Renal pelvis (tissue), 4 donors: ENCODE measurements around the gene NTHL1. TPM values are rescaled to one million over a fixed set of nuclear protein-coding genes. Genes with fewer than 3 reads are reported as not detected.
"Not testable (repeated sequence)": the region's sequence is repeated elsewhere in the genome, so short reads cannot be mapped to it uniquely, and the experiment has no call there.

Experiments
- DNase-seq: peaks from one replicate; pipeline ENCODE4 v3.0.0-alpha.2; 2013
- polyA plus RNA-seq, 3 donors: library from polyadenylated mRNA; unstranded; fragments of 120-200 nt; gene quantifications; one replicate each; pipeline ENCODE4 v1.2.1, GENCODE V29; 2013; ENCODE audit not compliant: insufficient read length in 3 of 3

Gene NTHL1
- polyA plus RNA-seq, 3 donors, result 19.7 to 26.7 (median 26.2) TPM

DNA sequence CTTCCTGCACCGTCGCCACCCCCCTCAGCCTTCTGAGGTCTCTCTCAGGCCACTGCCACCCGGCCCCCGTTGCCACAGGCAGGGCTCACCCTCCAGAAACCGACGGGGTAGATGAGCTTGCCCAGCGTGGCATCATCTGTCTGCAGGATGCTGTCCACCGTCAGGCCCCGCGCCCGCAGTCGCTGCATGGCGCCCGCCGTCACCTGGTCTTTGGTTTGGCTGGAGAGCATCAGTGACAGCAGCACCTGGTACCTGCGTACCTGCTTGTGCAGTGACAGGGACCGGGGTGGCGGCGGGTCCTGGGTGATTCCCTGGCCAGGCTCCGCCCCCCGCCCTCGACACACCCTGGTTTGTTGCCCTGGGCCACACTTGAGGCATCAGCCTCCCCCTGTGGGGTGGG, 3.1 kb downstream of the NTHL1 start:
- no peak for DNase-seq

DNA sequence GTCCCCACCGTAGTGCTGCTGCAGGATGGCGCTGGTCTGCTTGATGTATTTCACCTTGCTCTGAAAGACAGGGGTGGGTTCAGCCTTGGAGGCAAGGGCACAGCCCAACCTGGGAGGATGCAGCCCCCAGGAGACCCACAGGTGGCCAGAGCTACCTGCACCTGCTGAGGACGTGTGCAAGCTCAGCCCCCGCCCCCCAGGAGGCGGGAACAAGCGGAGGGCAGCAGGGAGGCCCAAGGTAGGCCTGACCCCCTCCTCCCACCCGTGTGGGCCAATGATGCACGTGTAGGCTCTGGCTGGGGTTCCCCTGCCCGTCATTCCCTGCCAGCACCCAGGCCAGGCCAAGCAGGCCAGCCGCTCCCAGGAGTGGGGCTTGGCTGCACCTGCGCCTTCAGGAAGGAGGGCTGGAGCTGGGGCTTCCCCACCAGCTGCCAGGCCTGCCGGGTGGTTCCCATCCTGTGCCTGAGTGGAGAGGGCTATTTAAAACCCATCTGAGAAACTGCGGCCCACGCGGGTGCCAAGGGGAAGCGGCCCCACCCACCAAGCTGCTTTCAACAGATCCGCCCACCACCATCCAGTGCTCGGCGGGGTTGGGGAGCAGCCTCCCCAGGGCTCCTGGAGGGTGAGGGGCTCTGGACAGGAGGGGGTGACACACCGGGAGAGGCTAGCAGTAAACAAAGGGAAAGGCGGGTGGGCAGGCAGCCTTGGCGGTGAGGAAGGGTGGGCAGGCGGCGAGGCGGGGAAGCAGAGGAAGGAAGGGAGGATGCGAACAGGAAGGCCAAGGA, 3.8 kb downstream of the NTHL1 start:
- DNase-seq, result no peak

DNA sequence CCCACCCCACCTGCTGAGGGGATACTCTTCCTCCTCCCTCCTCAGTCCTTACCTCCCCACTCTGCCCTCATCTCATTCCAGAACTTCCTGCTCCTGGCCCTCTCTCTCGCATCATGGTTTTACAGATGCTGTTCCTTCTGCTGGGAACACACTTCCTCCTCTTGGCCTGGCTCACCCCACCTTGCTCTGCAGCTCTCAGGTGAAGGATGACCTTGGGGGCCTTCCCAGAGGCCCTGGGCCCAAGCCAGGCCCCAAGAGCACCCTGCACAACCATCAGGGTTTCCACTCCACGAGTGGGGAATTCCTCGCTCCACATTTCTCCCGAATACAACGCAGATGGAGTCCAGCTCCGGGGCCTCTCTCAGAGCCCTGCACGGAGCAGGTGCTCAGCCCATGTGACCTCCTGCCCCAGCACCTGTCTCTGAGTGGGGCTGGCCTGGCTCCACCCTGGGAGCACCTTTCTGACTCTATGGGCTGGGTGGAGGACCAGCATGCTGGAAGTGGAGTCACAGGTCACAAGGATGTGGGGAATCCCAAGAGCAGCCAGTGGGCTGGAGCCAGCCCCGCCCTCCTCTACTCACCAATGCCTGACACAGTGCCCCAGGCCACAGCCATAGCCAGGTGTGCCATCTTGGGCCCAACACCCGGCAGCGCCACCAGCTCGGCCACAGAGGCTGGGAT, 4.5 kb downstream of the NTHL1 start:
- DNase-seq, result no peak

DNA sequence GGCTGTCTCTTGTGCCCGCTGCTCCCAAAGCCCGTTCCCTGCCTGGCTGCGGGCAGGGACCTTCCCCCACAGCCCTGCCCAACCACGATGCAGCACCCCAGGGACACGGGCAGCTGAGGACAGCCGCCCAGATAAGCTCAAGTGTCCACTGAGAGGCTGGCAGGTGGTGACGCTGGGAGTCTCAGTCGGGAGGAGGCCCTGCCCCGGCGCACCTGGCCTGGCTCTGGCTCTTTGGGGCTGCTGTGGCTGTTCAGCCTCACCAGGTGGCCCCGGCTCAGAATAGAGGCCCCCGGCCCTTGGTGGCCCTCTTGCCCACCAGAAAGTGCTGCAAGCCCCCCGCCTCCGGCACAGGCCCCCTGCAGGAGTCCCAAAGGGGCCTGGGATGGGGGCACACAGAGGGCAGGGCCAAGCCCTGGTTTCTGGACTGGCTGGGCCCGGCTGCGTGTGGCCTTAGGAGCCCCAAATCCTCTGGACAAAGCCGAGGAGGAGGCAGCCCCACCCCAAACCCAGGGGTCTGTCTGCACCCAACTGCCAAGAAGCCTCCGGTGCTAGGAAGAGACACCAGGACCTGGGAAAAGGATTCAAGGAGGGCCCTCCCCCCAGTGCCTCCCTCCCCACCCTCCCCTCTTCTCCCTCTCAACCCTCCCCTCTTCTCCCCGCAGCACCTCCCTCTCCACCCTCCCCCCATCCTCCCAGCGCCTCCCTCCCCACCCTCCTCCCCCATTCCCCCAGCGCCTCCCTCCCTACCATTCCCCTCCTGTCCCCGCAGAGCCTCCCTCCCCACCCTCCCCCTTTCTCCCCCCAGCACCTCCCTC, 5.3 kb downstream of the NTHL1 start:
- DNase-seq, result no peak

DNA sequence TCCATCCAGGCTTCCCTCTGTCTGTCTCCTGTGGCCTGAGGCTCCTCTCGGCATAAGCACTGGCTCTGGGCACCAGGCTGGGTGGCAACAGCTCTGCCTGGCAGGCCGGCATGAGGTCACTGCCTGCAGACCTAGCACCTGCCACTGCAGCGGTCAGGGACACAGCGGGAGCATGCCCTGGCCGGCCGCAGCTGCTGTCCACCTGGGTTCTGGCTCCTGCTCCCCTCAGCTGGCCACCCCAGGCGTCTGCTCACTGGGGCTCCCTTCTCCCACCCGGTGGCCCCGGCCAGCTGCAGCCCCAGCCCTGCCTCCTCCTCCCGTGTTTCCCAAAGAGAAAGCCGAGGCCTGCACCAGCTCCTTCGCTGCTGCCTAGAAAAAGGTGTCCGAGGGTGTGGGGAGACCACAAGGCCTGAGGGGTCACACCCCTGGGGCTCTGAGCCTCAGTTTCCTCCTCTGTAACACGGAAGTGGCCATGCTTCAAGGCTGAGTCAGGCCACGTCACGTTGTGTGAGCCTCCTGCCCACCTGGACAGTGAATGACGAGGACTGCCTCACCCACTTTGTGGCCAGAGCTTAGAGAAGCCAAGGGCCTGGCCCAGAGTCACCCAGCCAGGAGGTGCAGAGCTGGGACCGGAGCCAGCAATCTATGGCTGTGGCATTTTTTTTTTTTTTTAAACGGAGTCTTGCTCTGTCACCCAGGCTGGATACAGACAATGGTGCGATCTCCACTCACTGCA, 6.7 kb downstream of the NTHL1 start:
- no peak for DNase-seq

DNA sequence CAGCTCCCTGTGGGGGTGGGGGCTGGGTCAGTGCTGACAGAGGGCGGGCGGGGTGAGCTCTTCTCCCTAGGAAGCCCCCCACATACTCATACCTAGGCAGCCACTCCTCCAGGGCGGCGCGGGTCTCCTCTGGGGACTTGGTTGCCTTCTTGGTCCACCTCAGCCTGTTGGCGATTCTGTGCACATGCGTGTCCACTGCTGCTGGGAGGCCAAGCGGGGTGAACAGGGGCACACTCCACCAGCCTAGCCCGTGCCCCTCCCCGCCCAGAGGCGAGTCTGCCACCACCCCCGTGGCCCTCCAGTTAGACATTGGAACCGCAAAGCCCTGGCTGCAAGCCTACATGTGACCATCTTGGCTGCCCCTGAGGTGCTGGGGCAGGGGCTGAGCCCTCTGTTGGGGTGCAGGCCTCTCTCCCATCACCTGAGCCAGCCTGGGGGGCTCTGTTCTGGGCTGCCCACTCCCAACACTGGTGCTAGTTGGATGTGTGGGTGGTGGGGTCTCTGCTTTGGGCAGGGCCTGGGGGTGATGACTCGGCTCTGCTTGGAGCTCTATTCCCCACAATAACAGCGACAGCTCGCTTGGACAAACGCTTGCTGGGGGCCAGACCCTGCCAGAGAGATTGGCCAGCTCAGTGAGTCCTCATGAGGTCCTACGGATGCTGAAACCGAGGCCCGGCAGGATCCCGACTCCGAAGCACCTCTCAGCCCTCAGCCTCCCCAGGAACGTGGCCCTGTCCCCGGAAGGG, 7.4 kb downstream of the NTHL1 start:
- DNase-seq, result no peak

DNA sequence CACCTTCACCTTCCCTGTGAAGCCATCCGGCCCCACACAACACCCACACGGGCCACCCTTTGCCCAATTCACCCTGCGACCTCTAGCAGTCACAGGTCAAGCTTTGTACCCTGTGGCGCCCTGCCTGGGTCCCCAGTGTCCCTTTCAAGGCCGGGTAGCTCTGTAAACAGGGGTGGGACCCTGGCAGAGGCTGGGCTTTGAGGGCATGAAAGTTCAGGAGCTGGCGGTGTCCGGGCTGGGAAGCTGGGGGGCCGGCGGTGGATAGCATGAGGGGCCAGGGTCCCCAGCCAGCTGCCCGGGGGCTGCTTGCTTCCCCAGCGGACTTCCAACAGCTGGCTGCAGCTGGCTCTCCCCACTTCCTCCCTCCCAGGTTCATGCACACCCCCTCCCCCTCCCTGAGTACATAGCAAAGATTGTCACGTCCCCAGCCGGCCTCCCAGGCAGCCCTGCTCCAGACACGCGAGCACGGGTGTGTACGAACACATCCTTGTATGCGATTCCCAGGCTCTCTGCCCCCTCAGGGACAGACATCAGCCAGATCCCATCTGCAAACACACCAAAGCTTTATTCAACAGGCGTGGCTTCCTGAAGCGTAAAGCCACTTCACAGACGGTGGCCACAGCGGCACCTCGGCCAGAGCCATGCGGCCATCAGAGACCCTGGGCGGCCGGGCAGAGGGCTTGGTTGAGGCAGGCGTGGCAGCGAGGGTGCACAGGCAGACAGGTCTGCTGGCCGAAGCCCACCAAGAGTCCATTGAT, 8.2 kb downstream of the NTHL1 start:
- DNase-seq, result peak; percentile 92

DNA sequence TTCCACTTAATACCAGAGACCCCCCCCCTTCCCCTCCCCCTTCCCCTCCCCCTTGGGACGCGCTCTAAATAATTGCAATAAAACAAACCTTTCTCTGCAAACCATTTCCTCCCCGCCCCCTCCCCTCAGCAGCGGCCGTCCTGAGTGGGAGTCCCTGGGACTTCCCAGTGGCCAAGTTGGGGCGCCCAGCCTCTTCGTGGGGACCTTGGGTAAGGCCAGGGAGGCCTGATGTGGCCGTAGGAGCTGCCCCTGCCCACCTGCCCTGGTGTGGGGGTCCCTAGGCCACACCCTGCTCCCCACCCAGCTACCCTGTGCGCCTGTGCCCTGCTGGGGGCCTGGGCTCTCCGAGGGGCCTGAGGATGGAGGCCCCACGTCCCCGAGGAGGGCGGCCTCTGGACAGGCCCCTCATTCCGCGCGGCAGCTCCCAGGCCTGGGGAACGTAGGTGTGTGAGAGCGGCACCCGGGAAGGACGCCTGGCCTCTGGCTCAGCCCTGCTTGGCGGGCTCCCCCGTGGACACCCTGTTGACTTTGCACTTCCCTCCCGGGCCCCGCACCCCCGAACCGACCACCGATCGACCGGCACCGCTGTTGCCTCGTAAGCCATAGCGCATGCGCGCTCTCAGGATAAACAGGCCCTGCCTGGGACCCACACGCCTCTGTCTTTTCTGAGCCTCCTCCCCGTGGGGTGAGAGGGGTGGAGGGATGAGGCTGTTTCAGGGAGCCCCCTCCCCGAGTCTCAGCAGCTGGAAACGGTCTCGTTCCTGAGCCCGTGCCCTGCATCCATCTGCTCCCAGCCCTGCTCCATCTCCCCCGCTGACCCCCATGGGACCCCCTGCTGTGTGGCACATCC, 9.0 kb downstream of the NTHL1 start:
- DNase-seq, result peak; percentile 71

DNA sequence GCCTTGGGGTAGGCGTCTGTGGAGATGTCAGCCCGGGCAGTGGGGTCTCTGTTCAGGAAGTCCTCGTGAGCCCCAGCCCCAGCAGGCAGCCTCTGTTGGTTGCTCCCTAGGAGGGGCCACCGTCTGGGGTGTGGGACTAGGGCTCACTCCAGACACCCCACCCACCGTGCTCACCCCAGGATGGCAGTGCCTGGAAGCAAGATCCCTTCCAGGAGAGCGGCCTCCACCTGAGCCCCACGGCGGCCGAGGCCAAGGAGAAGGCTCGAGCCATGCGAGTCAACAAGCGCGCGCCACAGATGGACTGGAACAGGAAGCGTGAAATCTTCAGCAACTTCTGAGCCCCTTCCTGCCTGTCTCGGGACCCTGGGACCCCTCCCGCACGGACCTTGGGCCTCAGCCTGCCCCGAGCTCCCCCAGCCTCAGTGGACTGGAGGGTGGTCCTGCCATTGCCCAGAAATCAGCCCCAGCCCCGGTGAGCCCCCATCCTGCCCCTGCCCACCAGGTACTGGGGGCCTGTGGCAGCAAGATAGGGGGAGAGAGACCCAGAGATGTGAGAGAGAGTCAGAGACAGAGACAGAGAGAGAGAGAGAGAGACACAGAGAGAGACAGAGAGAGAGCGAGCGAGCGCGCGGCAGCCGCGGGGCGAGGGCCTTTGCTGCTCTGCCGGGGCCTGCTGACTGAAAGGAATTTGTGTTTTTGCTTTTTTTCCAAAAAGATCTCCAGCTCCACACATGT, 9.8 kb downstream of the NTHL1 start:
- no peak for DNase-seq

DNA sequence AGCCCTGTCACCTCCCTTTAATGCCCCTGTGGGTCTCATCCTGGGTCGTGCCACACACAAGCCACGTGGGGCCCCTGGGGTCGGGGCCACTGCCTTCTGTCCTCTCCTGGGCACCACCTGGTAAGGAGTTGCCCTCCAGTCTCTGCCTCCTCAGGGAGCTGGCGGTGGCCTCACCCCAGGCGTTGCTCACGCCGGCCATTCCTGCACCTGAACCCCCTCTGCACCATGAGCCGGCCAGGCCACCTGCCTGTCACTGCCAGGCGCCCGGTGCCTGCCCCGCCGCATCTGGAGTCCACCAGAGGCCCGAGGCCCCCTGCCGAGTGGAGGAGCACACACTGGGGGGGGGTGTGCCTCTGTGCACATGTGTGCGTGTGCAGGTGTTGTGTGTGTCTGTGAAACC, 10.5 kb downstream of the NTHL1 start:
- DNase-seq, result no peak

DNA sequence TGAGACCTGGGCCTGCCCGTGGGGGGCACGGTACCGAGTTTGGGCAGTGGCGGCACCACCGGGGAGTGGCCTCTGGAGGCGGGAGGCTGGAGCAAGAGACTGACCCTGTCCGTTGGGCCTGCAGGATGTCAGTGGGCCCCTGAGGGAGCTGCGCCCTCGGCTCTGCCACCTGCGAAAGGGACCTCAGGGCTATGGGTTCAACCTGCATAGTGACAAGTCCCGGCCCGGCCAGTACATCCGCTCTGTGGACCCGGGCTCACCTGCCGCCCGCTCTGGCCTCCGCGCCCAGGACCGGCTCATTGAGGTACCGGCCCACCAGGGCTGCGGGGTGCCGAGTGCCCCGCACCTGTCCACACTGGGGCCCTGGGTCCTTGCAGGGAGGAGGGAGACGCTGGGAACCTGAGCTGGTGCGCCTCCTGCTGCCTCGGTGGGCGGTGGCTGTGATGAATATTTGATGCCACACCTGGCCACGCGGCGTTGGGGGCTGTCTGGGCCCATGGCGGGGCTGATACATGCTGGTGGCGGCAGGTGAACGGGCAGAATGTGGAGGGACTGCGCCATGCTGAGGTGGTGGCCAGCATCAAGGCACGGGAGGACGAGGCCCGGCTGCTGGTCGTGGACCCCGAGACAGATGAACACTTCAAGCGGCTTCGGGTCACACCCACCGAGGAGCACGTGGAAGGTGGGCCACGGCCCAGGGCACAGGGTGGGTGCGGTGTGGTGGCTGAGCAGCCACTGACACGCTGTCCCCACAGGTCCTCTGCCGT, 11.3 kb downstream of the NTHL1 start:
- DNase-seq, result no peak

DNA sequence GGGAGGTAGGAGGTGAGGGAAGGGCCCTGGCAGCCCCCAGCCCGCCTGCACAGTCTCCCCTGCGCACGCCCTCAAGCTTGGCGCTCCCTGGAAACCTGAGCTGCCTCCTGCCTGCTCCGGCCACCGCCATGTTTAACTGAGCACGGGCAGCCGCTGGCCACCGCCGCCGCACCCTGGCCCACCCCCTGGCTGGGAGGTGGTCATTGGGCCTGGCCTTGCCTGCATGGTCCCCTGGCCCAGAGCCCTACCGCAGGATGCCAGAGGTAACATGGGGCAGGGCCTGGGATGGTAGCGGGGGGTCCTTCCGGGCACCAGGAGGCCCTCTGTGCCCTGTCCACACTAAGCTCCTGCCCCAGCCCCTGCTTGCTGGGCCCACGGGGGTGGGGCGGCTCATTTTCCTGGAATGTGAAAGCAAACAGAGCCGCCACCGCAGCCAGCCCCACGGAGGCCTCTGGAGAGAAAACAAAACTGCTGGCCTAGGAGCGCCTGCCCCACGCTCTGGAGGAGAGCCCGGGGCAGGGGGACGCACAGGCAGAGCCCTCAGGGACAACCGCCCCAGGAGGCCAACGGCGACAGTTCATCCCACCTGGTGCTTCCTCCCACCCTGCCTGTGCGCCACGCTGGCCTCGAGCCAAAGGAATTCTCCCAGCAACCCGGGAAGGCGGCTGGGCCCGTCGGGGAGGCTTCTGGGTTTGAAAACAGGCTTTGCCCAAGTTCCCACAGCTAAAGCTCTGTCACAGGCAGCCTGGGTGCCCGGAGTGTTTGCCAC, 12.0 kb downstream of the NTHL1 start:
- peak; percentile 75 for DNase-seq

DNA sequence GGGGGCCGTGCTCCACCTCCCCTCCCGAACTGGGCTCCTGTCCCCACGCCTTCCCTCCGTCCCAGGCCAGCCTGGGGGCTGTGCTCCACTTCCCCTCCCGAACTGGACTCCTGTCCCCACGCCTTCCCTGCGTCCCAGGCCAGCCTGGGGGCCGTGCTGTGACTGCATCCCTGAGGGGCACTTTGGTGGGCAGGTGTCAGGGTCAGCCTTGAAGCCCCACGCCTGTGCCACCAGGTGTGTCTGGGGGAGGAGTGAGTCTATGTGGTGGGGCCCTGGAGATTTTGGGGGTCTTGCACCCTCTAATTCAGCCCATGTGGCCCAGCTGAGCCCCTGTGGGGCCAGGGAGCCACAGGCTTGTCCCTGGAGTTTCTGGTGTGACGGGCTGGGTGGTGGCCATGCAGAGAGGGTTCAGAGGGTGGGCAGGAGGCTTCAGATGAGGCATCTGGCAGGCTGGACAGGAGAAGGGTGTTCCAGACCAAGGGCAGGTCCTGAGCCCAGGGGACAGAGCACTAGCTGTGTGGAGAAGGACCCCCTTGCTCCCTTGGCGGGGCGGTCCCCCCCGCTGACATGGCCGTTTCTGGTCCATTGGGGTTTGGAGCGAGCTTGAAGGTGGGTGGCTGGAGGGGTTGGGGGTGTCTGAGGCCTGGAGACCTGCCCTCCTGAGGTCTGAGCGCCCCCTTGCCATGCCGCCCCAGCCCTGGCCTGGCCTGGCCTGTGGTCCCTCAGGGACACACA, 12.8 kb downstream of the NTHL1 start:
- DNase-seq, result no peak

DNA sequence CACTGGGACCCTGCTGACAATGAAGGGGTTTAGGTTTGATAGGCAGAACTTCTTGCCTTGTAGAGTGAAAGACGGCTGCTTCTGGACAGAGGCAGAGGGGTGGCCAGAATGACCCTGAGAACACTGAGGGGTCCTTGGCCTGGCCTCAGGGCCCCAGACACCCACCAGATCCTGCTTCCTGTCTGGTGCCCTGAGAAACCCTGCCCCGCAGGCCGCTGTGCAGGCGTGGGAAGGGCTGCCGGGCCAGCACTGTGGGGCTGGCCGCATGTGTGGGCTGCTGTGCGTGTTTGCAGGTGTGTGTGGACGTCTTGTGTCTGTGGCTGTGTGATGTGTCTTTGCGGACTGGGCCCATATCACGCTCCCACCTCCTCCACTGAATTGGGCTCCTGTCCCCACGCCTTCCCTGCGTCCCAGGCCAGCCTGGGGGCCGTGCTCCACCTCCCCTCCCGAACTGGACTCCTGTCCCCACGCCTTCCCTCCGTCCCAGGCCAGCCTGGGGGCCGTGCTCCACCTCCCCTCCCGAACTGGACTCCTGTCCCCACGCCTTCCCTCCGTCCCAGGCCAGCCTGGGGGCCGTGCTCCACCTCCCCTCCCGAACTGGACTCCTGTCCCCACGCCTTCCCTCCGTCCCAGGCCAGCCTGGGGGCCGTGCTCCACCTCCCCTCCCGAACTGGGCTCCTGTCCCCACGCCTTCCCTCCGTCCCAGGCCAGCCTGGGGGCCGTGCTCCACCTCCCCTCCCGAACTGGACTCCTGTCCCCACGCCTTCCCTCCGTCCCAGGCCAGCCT, 13.5 kb downstream of the NTHL1 start:
- DNase-seq, result not testable (repeated sequence)
